ENCODE measurements around the gene GJB2.

DNA sequence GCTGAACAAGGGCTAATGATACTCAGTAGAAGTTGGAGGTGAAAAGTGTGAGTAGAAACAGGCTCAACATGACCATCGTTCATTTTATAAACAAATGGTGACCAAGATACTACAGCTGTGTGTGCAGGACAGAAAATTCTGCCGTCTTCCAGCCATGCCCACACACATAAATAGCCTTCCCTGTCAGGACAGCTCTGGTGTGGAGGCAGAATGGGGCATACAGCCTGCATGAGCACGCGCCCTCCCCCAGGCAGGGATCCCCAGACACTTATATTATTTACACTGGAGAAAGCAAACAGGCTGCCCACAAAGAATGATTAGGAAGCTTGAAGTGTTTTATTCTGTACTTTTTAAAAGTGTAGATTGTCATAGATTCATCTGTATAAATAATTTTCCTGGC is 52.3 kb downstream of the GJB2 start:
- TF ChIP-seq CTCF (IDR thresholded peaks at IDR 0.05; ENCODE audit: insufficient read depth, low read depth, low read length) (no peak), EZH2 (IDR thresholded peaks at IDR 0.05; ENCODE audit: insufficient read depth, low read length) (no peak)
